Measurements from ENCODE around the gene ALOX5AP. TPM values are rescaled to one million over a fixed set of nuclear protein-coding genes. Genes with fewer than 3 reads are reported as not detected.

ALOX5AP gene
- total and polyA plus RNA-seq, 2 experiments from 2014 or later = 3.3 to 17.2 TPM

DNA sequence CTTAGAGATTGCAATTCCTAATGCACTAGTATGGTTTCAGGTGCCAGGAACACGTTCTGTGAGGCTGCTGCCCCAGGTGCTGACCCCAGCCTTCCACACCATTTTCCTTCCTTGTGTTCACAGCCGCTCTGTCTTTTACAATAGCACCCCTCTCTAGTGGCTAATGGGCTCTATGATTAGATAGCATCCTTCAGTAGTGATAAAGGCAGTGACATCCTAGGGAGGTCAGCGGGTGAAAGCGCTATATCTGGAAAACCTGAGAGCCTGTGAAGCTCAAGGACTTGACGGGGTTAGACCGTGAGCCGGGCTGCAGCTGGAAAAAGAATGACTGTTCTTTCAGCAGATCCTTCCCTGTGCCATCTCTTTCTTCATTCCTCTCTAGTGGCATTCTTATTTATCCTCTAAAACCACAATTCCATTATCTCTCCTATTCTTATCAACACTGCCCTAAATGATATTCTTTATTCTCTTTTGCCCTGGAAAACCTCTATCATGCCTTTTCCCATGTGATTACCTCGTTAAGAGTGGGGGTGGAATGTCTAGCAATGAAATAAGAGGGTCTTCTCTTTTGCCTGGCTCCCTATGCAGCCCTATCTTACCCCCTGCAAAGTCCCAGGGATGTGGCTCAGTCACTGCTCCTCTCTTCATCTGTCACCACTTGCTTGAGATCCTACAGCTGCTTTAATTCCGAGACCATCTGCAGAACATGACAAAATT is 21.8 kb downstream of the ALOX5AP start:
- TF ChIP-seq EZH2 (IDR thresholded peaks at IDR 0.05; ENCODE audit: borderline replicate concordance) (no peak), EZH2phosphoT487 (IDR thresholded peaks at IDR 0.05; ENCODE audit: low read depth, severe bottlenecking, unreplicated experiment) (no peak)
- TF ChIP-seq, protein P1, sequence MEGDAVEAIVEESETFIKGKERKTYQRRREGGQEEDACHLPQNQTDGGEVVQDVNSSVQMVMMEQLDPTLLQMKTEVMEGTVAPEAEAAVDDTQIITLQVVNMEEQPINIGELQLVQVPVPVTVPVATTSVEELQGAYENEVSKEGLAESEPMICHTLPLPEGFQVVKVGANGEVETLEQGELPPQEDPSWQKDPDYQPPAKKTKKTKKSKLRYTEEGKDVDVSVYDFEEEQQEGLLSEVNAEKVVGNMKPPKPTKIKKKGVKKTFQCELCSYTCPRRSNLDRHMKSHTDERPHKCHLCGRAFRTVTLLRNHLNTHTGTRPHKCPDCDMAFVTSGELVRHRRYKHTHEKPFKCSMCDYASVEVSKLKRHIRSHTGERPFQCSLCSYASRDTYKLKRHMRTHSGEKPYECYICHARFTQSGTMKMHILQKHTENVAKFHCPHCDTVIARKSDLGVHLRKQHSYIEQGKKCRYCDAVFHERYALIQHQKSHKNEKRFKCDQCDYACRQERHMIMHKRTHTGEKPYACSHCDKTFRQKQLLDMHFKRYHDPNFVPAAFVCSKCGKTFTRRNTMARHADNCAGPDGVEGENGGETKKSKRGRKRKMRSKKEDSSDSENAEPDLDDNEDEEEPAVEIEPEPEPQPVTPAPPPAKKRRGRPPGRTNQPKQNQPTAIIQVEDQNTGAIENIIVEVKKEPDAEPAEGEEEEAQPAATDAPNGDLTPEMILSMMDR (IDR thresholded peaks at IDR 0.05; ENCODE audit: poor library complexity) = no peak
- H3K9me2 ChIP-seq (replicated peaks; ENCODE audit: insufficient read depth) = no peaks in the 10 kb centered on the region
- H3K36me3 ChIP-seq (replicated peaks; ENCODE audit: insufficient read depth, low read depth) = no peaks in the 10 kb centered on the region
- WGBS (ENCODE audit: low lambda C conversion rate, missing lambda C conversion rate) = 34% methylated on average over 9 of the region's 9 CpGs
- H4K20me1 ChIP-seq (ENCODE audit: insufficient read depth, poor library complexity, severe bottlenecking) = no peaks in the 10 kb centered on the region
- no peak for DNase-seq (ENCODE audit: low spot score)
- no peak overlapping the region for H3K4me2 ChIP-seq
- no peaks in the 10 kb centered on the region for H3K9me3 ChIP-seq (ENCODE audit: low read depth)
- no peak overlapping the region for H2AFZ ChIP-seq
- no peaks in the 10 kb centered on the region for H3K79me2 ChIP-seq
- H3K4me3 ChIP-seq = no peak overlapping the region
- no peaks in the 10 kb centered on the region for H3K4me1 ChIP-seq (ENCODE audit: insufficient read depth)
- H3K27ac ChIP-seq = no peak overlapping the region
- no peaks in the 10 kb centered on the region for H3K27me3 ChIP-seq

DNA sequence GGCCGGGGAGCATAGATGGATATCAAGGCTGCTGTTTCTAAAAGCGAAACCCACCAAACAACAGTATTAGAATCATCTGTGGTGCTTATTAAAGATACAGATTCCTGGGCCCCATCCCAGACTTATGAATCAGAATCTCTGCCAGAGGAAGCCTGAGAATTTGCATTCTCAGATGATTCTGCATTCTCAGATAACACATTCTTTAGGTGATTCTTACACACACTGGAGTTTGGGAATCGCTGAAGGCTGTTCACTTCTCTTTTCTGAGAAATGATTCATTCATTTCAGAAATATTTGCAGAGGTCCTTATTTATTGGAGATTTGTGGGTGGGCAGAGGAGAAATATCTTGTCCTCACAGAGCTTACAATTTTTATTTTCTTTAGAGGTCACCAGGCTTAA is 24.4 kb downstream of the ALOX5AP start:
- Histone ChIP-seq H3K4me1 (ENCODE audit: insufficient read depth) (no peaks in the 10 kb centered on the region), H4K20me1 (ENCODE audit: insufficient read depth, poor library complexity, severe bottlenecking) (no peaks in the 10 kb centered on the region), H3K27ac (no peak overlapping the region), H3K36me3 (replicated peaks; ENCODE audit: insufficient read depth, low read depth) (no peaks in the 10 kb centered on the region), H3K27me3 (no peaks in the 10 kb centered on the region), H2AFZ (no peak overlapping the region), H3K4me3 (no peak overlapping the region), H3K79me2 (no peaks in the 10 kb centered on the region), H3K9me3 (ENCODE audit: low read depth) (no peaks in the 10 kb centered on the region), H3K9me2 (replicated peaks; ENCODE audit: insufficient read depth) (no peaks in the 10 kb centered on the region), H3K4me2 (no peak overlapping the region)
- no peak for DNase-seq (ENCODE audit: low spot score)
- WGBS (ENCODE audit: low lambda C conversion rate, missing lambda C conversion rate) = 84% methylated on average over 3 of the region's 3 CpGs
- TF ChIP-seq EZH2phosphoT487 (IDR thresholded peaks at IDR 0.05; ENCODE audit: low read depth, severe bottlenecking, unreplicated experiment) = no peak
- no peak for TF ChIP-seq EZH2 (IDR thresholded peaks at IDR 0.05; ENCODE audit: borderline replicate concordance)
- TF ChIP-seq, protein P1 (IDR thresholded peaks at IDR 0.05; ENCODE audit: poor library complexity) = no peak

DNA sequence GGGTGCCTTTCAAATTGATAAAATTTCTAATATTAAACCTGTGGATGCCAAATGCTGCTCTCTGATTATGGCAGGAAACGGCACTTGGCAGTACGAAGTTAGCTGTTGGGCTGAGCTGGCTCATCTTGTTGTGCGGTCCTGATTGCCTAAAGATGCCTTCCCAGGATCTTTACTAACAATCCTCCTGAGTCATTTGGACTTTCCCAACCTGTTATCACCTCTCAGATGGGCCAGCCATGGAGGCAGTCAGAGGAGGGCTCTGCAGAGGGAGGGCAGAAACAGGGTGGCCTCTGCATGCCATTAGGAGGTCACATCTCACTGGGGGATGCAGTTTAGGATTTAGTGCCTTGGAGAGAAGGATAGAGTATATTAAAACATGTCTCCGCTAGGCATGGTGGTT is 27.3 kb downstream of the ALOX5AP start:
- Histone ChIP-seq H2AFZ (no peak overlapping the region), H3K27me3 (no peaks in the 10 kb centered on the region), H3K4me2 (no peak overlapping the region), H3K9me2 (replicated peaks; ENCODE audit: insufficient read depth) (no peaks in the 10 kb centered on the region), H4K20me1 (ENCODE audit: insufficient read depth, poor library complexity, severe bottlenecking) (no peaks in the 10 kb centered on the region), H3K79me2 (no peaks in the 10 kb centered on the region), H3K4me1 (ENCODE audit: insufficient read depth) (no peaks in the 10 kb centered on the region), H3K36me3 (replicated peaks; ENCODE audit: insufficient read depth, low read depth) (no peaks in the 10 kb centered on the region), H3K27ac (no peak overlapping the region), H3K4me3 (no peak overlapping the region), H3K9me3 (ENCODE audit: low read depth) (no peaks in the 10 kb centered on the region)
- WGBS (ENCODE audit: low lambda C conversion rate, missing lambda C conversion rate) = 88% methylated on average over 4 of the region's 4 CpGs
- no peak for DNase-seq (ENCODE audit: low spot score)
- TF ChIP-seq EZH2 (IDR thresholded peaks at IDR 0.05; ENCODE audit: borderline replicate concordance) (no peak), EZH2phosphoT487 (IDR thresholded peaks at IDR 0.05; ENCODE audit: low read depth, severe bottlenecking, unreplicated experiment) (no peak)
- TF ChIP-seq, protein P1 (IDR thresholded peaks at IDR 0.05; ENCODE audit: poor library complexity) = no peak
